Hepatocyte (in vitro differentiated cells): ENCODE results near the gene VIPR2.

Source experiments
- EZH2 ChIP-seq: fragments of 200-600 bp; sonication (generic); IDR thresholded peaks from 2 replicates; pipeline ENCODE4 v1.6.1; 2016; ENCODE audit warnings: antibody characterized with exemption, mild to moderate bottlenecking, borderline replicate concordance
- EZH2phosphoT487 ChIP-seq: fragments of 200-600 bp; sonication (generic); IDR thresholded peaks from one replicate; pipeline ENCODE4 v1.6.1; 2018; ENCODE audit warnings: antibody characterized with exemption, mild to moderate bottlenecking, low read depth, moderate library complexity; ENCODE audit not compliant: unreplicated experiment, severe bottlenecking
- TF ChIP-seq, protein P1 (sequence below): fragments of 200-600 bp; sonication (generic); IDR thresholded peaks from 2 replicates; pipeline ENCODE4 v1.5.1; 2016; ENCODE audit warnings: antibody characterized with exemption, mild to moderate bottlenecking; ENCODE audit not compliant: poor library complexity

GRCh38 chr7:159097661-159098423 is 46.8 kb downstream of the VIPR2 start:
- TF ChIP-seq, protein P1, sequence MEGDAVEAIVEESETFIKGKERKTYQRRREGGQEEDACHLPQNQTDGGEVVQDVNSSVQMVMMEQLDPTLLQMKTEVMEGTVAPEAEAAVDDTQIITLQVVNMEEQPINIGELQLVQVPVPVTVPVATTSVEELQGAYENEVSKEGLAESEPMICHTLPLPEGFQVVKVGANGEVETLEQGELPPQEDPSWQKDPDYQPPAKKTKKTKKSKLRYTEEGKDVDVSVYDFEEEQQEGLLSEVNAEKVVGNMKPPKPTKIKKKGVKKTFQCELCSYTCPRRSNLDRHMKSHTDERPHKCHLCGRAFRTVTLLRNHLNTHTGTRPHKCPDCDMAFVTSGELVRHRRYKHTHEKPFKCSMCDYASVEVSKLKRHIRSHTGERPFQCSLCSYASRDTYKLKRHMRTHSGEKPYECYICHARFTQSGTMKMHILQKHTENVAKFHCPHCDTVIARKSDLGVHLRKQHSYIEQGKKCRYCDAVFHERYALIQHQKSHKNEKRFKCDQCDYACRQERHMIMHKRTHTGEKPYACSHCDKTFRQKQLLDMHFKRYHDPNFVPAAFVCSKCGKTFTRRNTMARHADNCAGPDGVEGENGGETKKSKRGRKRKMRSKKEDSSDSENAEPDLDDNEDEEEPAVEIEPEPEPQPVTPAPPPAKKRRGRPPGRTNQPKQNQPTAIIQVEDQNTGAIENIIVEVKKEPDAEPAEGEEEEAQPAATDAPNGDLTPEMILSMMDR = no peak
- no peak for TF ChIP-seq EZH2phosphoT487
- TF ChIP-seq EZH2 = no peak
